Left renal pelvis (tissue), 4 donors: ENCODE data around the gene QSOX2. TPM values are rescaled to one million over a fixed set of nuclear protein-coding genes. Genes with fewer than 3 reads are reported as not detected.

Source experiments
- DNase-seq, 4 donors: peaks; one replicate each; pipeline ENCODE4 v3.0.0-alpha.2; 2013; ENCODE audit warnings: low read depth in 4 of 4, low spot score in 3 of 4
- polyA plus RNA-seq, 4 donors: library from polyadenylated mRNA; unstranded; fragments of 120-200 nt; gene quantifications; one replicate each; pipeline ENCODE4 v1.2.1, GENCODE V29; 2013; ENCODE audit not compliant: insufficient read length in 4 of 4

QSOX2 gene
- polyA plus RNA-seq, 4 donors: 14.3 to 20.6 (median 15.5) TPM

- DNase-seq: no peak
These were observed 51.1 kb downstream of the QSOX2 start for GRCh38 chr9:136194540-136194939.

- no peak for DNase-seq
These were observed 51.7 kb downstream of the QSOX2 start for GRCh38 chr9:136193891-136194279.

- no peak for DNase-seq
These were observed 52.3 kb downstream of the QSOX2 start for GRCh38 chr9:136193127-136193890.

- no peak for DNase-seq
These were observed 53.1 kb downstream of the QSOX2 start for GRCh38 chr9:136192289-136193126.

DNA sequence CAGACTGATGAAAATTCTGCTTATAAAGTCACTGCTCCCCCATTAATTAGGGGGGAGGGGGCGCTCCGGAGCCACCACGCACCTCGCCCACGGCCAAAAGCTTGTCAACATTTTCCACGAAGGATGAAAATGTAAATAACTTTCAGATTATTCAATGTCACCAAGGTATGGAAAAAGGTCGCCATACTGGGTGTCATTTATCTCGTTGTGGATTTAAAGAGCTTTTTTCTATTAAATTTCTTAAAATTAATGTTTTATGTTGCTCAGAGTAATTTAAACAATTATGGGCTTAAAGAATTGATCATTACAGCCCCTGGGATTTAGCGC is 53.7 kb downstream of the QSOX2 start:
- no peak for DNase-seq

DNA sequence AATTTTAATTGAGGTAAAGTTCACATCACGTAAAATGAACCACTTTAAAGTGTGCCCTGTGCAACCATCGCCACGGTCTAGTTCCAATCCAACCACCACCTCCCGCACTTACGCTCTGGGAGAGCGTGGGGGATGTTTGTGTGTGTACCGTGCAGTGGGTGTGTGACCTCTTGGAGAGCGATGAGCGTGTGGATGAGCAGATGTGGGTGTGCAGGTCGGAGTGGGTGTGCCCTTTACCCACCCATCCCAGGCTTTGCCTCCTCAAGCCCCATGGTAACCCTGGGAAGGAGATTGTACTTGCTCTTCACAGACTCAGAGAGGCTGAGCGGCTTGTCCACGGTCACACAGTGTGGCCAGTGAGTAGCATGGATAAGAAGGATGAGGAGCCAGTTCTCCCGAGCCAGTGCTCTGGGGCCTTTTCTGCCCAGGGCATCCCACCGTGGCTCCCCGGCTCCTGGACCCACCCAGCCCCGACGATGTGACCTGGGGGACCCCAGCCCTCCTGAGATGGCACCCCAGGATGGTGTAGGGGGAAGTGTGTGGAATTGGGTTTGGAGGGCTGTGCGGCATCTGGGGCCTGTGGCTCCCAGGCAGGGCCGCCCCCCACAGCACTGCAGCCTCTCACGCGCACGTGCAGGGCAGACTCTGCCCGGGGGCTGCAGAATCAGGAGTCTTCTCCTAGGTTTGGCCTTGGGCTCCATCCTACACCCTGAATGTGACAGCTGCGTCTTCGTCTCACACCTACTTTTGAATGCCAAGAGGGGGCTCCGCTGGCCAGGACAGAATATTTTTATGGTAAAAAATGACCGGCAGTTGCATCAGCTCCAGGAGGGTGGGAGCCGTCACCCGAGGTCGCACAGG is 54.3 kb downstream of the QSOX2 start:
- no peak for DNase-seq

- no peak for DNase-seq
These were observed 55.0 kb downstream of the QSOX2 start for GRCh38 chr9:136190656-136191055.

GRCh38 chr9:136190237-136190601 is 55.4 kb downstream of the QSOX2 start:
- DNase-seq: no peak

DNA sequence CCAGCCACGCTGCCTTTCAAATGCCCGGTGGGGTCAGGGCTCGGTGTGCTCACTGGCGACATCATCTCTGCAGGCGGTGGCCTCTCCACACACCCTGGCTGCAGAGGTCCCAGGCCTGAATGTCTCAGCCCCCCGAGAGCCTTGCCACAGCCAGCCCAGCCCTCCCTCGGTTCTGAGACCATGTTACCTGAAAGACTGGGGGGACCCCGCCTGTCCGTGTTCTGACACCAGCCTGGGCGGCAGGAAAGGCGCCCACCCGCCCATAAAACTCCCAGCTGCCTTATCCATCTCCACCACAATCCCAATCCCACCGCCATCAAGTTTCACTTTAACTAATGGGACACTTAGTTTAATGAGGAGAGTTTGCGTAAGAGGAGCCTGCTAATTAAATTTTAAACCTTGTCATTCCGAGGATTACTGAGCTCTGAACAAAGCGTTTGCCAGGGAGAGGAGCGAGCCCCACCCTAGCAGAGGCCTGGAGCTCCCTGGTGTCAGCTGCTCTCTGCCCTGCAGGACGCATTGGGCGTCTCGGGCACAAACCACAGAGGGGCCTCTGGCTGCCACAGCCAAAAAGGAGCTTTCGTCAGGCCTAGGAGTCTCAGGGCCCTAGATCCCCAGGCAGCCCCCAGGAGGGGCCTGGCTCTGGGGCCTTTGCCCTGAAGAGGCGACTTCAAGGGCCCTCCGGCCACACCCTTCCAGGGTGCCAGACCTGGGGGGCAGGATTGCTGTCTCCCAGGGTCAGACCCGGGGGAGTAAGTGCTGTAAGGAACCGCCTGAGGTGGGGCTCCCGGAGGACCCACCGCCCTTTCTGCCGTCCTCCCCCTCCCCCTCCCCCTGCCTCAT is 56.0 kb downstream of the QSOX2 start:
- no peak for DNase-seq

GRCh38 chr9:136187683-136188586 is 57.7 kb downstream of the QSOX2 start:
- DNase-seq: no peak

GRCh38 chr9:136187197-136187596 is 58.4 kb downstream of the QSOX2 start:
- DNase-seq: no peak

DNA sequence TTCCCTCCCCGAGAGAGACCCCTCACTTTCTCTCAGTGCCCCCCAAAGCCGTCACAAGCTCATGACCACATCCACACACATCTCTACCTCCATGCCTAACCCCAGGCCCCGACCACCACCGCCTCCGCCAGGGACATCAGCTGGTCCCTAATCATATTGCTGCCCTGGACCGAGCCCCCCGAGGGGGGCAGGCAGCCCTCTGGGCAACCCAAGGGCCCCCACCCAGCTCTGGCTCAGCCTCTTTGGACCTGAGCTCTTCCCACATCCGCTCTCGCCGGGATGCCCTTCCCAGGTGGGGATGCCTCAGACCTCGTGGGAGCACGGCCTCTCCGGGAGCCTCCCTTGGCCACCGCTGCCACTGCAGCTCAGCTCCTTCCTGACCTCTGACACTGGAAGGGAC is 59.2 kb downstream of the QSOX2 start:
- no peak for DNase-seq

DNA sequence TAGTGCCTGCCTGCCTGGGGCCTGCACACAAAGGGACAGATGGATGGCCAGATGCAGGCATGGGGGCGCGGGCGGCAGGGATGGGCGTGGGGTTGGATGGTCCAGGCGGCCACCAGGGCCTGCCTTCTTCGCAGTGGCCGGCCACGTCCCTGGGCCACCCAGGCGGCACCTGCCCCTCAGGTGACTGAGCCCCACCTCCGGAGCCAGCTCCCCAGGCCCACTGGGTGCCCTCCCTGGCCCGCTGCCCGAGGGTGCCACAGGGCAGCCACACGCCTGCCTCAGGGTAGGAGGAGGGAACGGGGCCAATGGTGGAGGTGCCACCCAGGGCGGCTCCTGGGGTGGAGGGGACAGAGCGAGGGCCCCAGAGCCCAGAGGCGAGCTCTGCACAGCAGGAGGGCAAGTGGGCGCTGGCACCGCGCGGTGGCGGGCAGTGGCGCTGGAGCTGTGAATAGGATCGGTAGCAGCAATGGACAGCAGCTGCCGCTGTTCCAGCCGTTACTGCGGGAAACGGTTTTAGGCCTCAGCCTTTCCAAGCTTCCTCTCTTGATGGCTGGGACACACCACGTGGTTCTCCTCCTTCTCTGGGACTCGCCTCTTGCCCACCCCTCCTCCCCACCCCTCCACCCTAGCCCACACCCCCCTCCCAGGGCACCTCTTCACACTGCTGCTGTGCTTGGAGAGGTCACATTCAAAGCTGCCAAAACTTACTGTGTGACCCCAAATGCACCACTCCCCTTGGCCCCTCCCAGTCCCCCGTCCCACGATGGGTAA is 59.8 kb downstream of the QSOX2 start:
- DNase-seq: no peak

DNA sequence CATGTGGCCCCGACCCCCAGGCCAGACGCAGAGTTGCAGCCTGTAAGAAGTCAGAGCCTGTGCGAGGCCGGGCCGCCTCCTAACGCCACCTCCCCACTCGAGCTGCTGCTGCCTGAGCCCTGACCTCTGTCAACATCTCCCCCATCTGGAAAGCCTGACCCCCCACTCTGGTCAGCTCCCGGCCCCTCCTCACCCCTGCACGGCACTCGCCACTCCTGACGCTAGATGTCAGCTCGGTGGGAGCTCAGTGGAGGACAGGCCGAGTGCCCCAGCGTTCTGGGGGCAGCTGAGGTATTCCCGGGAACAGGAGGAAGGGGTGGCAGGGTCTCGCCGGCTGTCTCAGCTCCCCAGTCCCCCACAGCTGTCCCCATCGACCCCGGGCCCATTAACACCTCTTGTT is 60.5 kb downstream of the QSOX2 start:
- DNase-seq: no peak

- DNase-seq: no peak
These were observed 62.7 kb downstream of the QSOX2 start for GRCh38 chr9:136182850-136183422.

- no peak for DNase-seq
These were observed 63.2 kb downstream of the QSOX2 start for GRCh38 chr9:136182420-136182787.

GRCh38 chr9:136181784-136182419 is 63.7 kb downstream of the QSOX2 start:
- no peak for DNase-seq

- no peak for DNase-seq
These were observed 65.0 kb downstream of the QSOX2 start for GRCh38 chr9:136180586-136180985.
